GM12801 (cell line): ENCODE results near the gene SLC18B1.

Source experiments
- TF ChIP-seq, protein P1 (sequence below): IDR thresholded peaks from one replicate; pipeline ENCODE4 v1.5.1; 2011; ENCODE audit warnings: control low read depth; ENCODE audit not compliant: insufficient read length; ENCODE audit errors: extremely low read depth

The SLC18B1 gene

DNA sequence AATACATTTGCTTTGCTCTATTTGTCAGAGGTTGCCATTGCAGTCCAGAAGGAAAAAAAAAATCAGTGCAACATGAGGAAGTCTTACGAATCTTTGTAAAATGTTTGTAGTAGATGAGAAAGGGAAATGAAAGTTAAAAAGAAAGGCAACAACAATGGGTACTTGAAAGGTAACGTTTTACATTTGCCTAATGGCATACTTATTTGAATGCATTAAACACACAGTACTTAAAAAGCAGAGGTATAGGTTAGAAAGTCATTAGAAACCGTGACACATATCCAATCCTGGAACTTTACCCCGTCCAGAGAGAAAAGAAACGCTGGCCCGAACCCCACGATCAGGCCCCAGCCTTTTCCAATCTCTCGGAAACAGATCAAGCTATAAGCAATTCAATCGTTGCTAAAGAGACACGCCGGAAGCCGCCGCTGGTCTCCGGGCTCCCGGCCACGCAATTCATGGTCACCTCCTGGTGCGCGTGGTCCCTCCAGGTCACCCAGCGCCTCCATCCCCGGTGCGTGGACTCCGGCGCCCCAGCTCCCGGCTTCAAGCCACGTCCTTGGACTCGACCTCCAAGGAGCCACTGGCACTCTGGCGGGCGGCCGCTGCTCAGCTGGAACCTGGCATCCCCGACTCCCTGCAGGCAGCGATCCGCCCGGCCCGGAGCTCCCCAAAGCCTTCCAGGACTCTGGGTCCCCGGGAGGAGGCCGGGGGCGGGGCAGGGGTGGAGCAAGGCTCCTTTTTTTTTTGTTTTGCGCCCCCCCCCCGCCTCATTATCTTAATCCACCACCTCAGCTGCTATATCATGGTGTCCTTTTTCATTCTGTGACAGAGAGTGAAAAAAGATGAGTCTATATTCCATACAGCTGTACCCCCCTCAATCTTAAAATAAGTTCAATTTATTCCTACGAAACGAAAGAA is at the start of gene SLC18B1:
TSS of gene SLC18B1 (minus strand) at position 687 of the 918 bp plus-strand sequence. CDS start at position 506, 181 bp downstream.
- TF ChIP-seq, protein P1, sequence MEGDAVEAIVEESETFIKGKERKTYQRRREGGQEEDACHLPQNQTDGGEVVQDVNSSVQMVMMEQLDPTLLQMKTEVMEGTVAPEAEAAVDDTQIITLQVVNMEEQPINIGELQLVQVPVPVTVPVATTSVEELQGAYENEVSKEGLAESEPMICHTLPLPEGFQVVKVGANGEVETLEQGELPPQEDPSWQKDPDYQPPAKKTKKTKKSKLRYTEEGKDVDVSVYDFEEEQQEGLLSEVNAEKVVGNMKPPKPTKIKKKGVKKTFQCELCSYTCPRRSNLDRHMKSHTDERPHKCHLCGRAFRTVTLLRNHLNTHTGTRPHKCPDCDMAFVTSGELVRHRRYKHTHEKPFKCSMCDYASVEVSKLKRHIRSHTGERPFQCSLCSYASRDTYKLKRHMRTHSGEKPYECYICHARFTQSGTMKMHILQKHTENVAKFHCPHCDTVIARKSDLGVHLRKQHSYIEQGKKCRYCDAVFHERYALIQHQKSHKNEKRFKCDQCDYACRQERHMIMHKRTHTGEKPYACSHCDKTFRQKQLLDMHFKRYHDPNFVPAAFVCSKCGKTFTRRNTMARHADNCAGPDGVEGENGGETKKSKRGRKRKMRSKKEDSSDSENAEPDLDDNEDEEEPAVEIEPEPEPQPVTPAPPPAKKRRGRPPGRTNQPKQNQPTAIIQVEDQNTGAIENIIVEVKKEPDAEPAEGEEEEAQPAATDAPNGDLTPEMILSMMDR: no peak

- TF ChIP-seq, protein P1: no peak
Observed at GRCh38 chr6:132843316-132844035, 45.0 kb upstream of the SLC18B1 start.

- TF ChIP-seq, protein P1: no peak
Observed at GRCh38 chr6:132841966-132842365, 43.5 kb upstream of the SLC18B1 start.

DNA sequence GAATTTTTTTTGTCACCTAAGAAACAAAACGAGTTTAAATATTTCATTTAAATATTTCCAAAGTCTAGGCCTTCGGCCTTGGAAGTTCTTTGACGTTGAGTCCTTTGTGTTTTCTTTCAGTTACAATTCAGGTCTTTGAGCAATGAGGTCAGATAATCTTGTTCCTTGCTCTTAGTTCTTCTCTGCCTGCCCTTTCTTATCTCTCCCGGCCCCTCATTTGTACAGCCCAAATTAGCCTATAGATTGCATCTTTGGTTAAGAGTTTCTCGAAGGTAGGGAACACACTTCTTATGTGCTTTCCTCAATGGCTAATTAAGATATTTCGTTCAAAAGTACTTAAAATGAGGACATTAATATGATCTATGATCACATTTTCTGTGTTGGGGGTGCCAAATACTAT is 34.5 kb upstream of the SLC18B1 start:
- TF ChIP-seq, protein P1: no peak

DNA sequence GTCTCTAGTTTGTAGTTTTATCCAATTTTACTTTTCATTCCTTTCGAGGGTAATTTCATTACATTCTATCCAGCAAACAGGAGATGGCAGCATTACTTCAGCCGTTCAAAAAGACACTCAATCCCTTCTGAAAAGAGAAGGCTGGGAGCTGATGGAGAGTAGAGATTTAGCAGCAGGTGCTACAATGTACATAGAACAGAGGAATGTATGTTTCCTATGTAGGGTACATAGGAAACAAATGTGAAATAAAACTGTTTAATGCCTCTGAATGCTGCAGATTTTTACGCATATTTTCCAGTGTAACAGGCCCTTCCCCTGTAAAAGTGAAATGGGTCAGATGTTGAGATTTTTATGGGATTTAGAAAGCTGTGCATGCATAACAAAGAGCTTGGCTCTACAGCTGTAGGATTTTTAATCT is 31.9 kb upstream of the SLC18B1 start:
- TF ChIP-seq, protein P1: no peak

DNA sequence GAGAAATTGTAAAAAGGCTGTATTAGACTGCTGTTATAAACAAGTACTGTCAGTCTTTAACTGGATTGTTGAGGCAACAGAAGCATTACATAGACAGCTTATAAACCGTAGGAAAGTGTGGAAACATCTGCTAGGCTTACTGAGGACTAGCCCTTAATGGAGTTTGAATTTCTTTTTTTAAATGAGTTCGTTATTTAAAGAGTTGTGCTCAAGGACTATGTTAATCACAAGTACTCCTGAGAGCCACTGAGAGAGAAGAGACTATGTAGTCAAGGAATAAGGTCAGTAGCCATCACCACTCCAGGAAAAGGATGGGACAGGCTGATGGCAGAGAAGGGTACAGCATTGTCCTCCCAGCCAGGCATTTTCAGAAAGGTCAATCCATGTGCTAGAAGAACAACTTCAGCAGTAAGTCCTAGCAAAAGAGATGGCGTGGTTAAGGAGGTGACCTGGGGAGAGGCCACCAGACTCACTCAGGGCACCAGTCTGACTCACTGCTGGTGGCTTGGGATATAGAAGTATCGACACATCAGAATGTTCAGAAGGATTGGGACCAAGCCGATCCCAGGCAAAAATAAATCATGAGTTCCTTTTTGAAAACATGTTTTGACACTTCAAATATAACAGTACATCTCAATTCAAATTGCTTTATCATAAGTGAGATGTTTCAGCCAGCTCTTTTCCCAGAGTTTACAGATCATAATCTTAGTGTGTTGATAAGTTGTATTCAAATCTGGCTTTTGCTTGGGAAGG is 22.4 kb upstream of the SLC18B1 start:
- TF ChIP-seq, protein P1: no peak

DNA sequence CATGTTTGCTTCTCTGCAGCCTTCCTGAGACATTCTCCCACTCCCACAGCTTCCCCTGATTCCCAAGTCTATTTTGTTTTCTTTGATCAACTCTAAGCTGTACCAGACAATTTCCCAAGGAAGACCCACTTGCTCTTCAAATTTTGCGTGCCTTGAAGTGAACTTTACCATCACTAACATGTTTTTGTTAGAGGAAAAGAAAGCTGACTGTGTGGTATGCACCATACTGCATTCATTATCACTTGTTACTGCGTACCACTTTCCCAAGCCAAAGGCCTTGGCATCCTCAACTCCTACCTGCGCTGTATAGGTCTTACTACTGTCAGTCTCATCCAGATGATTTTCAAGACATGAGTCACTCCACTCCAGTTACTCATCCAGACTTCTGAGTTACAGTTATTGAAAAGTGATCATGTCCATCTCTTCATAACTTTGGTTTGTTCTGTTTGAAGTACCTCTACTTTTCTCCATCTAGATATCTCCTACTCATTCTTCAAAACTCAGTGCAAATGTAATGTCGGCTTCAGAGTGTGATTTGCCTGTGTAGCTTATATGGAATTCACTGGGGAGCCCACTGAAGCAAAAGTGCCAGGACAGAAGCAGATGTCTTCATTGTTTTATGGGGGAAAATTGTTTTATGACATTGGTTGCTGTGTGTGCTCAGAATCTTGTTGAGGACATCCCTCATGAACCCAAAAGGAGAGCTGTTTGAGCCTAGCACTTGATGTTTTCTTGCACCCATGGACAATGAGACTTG is 21.1 kb upstream of the SLC18B1 start:
- TF ChIP-seq, protein P1: no peak
